Caco-2 (cell line): Measurements from ENCODE around the gene PITPNM2. TPM values are rescaled to one million over a fixed set of nuclear protein-coding genes. Genes with fewer than 3 reads are reported as not detected.

Experiments used
- BruUV-seq: library from RNA; stranded (reverse); fragments of 400-500 nt; replicated peaks from 2 replicates; lab custom pipeline; 2021; lab: Mats Ljungman, UMichigan
- CTCF ChIA-PET: fragments of 300-600 bp; sonication (Branson Sonifier 250); formaldehyde crosslinking; loops from one replicate; lab custom pipeline; 2022; ENCODE audit warnings: antibody characterized with exemption; lab: Charles Lee
- POLR2A ChIA-PET: fragments of 300-600 bp; sonication (Branson Sonifier 250); formaldehyde crosslinking; loops from one replicate; lab custom pipeline; 2022; ENCODE audit warnings: antibody characterized with exemption; lab: Charles Lee
- DNase-seq, 2 experiments: peaks; one replicate each; pipeline versions ENCODE4 v3.0.0 to v3.0.0-alpha.2; 2020 to 2022
- H3K27me3 ChIP-seq: replicated peaks from 2 replicates; pipeline ENCODE4 v1.6.0; 2011; ENCODE audit warnings: low read length; ENCODE audit not compliant: control insufficient read depth, insufficient read depth
- H3K36me3 ChIP-seq: 2 replicates; pipeline ENCODE4 v1.5.1; 2011; ENCODE audit warnings: low read length; ENCODE audit not compliant: control insufficient read depth, insufficient read depth
- H3K4me1 ChIP-seq: fragments of 250-450 bp; sonication (Bioruptor Pico); 2 replicates; pipeline ENCODE4 v1.5.1; 2020; ENCODE audit warnings: mild to moderate bottlenecking
- H3K4me3 ChIP-seq: 2 replicates; pipeline ENCODE4 v1.5.1; 2011; ENCODE audit warnings: low read depth, mild to moderate bottlenecking, control low read depth, low read length
- H3K9me3 ChIP-seq: fragments of 250-450 bp; sonication (Bioruptor Pico); 2 replicates; pipeline ENCODE4 v1.5.1; 2020; ENCODE audit warnings: mild to moderate bottlenecking, moderate library complexity
- H3K27ac Mint-ChIP-seq: one replicate; pipeline ENCODE4 v1.8.0; 2022; ENCODE audit warnings: mixed read lengths; ENCODE audit not compliant: unreplicated experiment
- H3K27me3 Mint-ChIP-seq: one replicate; pipeline ENCODE4 v1.8.0; 2022; ENCODE audit warnings: mixed read lengths; ENCODE audit not compliant: insufficient read depth, unreplicated experiment
- H3K36me3 Mint-ChIP-seq: one replicate; pipeline ENCODE4 v1.8.0; 2022; ENCODE audit warnings: mild to moderate bottlenecking, mixed read lengths; ENCODE audit not compliant: insufficient read depth, unreplicated experiment
- H3K4me1 Mint-ChIP-seq: one replicate; pipeline ENCODE4 v1.8.0; 2022; ENCODE audit warnings: low read depth, mixed read lengths; ENCODE audit not compliant: unreplicated experiment
- H3K4me3 Mint-ChIP-seq: one replicate; pipeline ENCODE4 v1.8.0; 2022; ENCODE audit warnings: mild to moderate bottlenecking, moderate library complexity, mixed read lengths; ENCODE audit not compliant: unreplicated experiment
- H3K9me3 Mint-ChIP-seq: one replicate; pipeline ENCODE4 v1.8.0; 2022; ENCODE audit warnings: mixed read lengths; ENCODE audit not compliant: unreplicated experiment
- intact Hi-C: fragments of 100-400 bp; cut with micrococcal nuclease; formaldehyde crosslinking; loops from one replicate; pipeline ENCODE4 v1.10.0; 2022; ENCODE audit not compliant: unreplicated experiment
- total RNA-seq: library from RNA; stranded (reverse); gene quantifications from 2 replicates; pipeline ENCODE4 v1.2.3, GENCODE V29; 2022
- TF ChIP-seq, protein P1 (sequence below), 2 experiments: fragments of 200-600 bp in 1 of 2; IDR thresholded peaks; 1 replicate in 1 of 2; 2 replicates in 1 of 2; pipeline versions ENCODE4 v1.5.1 to v1.8.0; 2011 to 2022; ENCODE audit warnings: antibody characterized with exemption in 1 of 2, control low read depth in 1 of 2, inconsistent platforms in 1 of 2, low read depth in 1 of 2, low read length in 1 of 2, mild to moderate bottlenecking in 1 of 2, moderate library complexity in 1 of 2; ENCODE audit not compliant: insufficient read depth in 1 of 2, severe bottlenecking in 1 of 2, unreplicated experiment in 1 of 2

Gene PITPNM2
- total RNA-seq, 1 experiment from 2014 or later: 10.6 TPM

DNA sequence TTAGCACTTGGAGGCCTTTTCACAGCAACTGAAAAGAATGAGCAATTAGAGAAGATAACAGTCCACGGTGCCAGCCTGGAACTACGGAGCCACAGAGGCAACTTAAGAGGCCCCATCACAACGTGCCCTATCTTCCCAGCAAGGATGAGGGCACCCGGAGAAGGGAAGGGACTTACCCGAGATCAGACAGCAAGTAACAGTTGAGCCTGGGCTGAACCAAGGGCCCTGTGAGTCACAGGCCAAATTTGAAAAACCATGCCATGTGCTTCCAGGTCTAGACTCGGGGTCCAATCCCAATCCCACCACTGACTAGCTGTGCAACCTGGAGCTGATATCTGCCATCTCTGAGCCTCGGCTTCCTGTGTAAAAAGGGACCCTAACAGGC lies 42.2 kb downstream of the PITPNM2 start:
- ChIA-PET POLR2A (no interaction called here), CTCF (no interaction called here)
- Histone ChIP-seq H3K4me3 (no peak overlapping the region), H3K27me3 (no peaks in the 10 kb centered on the region), H3K9me3 (no peaks in the 10 kb centered on the region), H3K4me1 (no peaks in the 10 kb centered on the region), H3K36me3 (no peaks in the 10 kb centered on the region)
- intact Hi-C loops: no loop called here
- TF ChIP-seq, protein P1, sequence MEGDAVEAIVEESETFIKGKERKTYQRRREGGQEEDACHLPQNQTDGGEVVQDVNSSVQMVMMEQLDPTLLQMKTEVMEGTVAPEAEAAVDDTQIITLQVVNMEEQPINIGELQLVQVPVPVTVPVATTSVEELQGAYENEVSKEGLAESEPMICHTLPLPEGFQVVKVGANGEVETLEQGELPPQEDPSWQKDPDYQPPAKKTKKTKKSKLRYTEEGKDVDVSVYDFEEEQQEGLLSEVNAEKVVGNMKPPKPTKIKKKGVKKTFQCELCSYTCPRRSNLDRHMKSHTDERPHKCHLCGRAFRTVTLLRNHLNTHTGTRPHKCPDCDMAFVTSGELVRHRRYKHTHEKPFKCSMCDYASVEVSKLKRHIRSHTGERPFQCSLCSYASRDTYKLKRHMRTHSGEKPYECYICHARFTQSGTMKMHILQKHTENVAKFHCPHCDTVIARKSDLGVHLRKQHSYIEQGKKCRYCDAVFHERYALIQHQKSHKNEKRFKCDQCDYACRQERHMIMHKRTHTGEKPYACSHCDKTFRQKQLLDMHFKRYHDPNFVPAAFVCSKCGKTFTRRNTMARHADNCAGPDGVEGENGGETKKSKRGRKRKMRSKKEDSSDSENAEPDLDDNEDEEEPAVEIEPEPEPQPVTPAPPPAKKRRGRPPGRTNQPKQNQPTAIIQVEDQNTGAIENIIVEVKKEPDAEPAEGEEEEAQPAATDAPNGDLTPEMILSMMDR (IDR thresholded peaks at IDR 0.05; ENCODE audit: insufficient read depth in 1 of 2, low read depth in 1 of 2, low read length in 1 of 2, severe bottlenecking in 1 of 2, unreplicated experiment in 1 of 2): no peak
- no TSS peak for BruUV-seq
- Mint-ChIP-seq H3K9me3 (no peaks in the 10 kb centered on the region), H3K36me3 (no peaks in the 10 kb centered on the region), H3K27ac (no peak overlapping the region), H3K27me3 (no peaks in the 10 kb centered on the region), H3K4me1 (no peaks in the 10 kb centered on the region), H3K4me3 (no peak overlapping the region)
- DNase-seq: no peak

DNA sequence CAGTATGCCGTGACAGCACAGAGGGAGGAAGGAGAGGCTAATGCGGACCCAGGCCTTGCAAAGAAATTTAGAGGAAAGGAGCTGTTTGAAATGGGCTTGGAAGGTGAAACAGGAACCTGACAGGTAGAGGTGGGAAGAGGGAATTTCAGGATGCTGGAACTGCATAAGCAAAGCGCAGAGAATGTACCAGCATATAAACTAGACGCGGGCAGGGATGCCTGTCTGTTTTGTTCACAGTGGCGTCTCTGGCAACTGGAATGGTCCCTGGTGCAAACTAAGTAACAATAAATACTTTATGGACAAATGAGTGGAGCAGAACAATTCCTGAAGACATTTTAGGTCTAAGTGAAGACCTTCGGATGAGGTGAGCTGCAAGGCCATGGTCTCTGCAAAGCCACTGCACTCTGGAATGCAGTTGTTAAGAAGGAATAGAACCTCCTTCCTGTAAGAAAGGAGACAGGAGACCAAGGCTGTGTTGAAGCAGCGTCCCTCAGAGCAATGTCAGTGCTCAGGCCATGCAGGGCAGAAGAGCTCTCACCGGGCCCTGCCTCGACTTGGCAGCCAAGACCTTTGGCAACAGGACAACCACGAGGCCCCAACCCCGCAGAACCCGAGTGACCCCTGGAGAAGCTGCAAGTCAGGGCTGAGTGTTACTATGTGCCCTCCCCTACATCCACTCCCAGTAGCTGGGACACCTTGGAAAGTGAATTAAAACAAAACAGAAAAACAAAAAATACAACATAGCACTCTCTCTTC lies 42.8 kb downstream of the PITPNM2 start:
- Mint-ChIP-seq H3K36me3 (no peaks in the 10 kb centered on the region), H3K27me3 (no peaks in the 10 kb centered on the region), H3K9me3 (no peaks in the 10 kb centered on the region), H3K27ac (no peak overlapping the region), H3K4me3 (no peak overlapping the region), H3K4me1 (no peaks in the 10 kb centered on the region)
- TF ChIP-seq, protein P1 (IDR thresholded peaks at IDR 0.05; ENCODE audit: insufficient read depth in 1 of 2, low read depth in 1 of 2, low read length in 1 of 2, severe bottlenecking in 1 of 2, unreplicated experiment in 1 of 2): no peak
- Histone ChIP-seq H3K4me3 (no peak overlapping the region), H3K27me3 (no peaks in the 10 kb centered on the region), H3K4me1 (no peaks in the 10 kb centered on the region), H3K36me3 (no peaks in the 10 kb centered on the region), H3K9me3 (no peaks in the 10 kb centered on the region)
- CTCF ChIA-PET: no interaction called here
- DNase-seq: no peak
- no TSS peak for BruUV-seq
- intact Hi-C loops: no loop called here
- POLR2A ChIA-PET: no interaction called here

DNA sequence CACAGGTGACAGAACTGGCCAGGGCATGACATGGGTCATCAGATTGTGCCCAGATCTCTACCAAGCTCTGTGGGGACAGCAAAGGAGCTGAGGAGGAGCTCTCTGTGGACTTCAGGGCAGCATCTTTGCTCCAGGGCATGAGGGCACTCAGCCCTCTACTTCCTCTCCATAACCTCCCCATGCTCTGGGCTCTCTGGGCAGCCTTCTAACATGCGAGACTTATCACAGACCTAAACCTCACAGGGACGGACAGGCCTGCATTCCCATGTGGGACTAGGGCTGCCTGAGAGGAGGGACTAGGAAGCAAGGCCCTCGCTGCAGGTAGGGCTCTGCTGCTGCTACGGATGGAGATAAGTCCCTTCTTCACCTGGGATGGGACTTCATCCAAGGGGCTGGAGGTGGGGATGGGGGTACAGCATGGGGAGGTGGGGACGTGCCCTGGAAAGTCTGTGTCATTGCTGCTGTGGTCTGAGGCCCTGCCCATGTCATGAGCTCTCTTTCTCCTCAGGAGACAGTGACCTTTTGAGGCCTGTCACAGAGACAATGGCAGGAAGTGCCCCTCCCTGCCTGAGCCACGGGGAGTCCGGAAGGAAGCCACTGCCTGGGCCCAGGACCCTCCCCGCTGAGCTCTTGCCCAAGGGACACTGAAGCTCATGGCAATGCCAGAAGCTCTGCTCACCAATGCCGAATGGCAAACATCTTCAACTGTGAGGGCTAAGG lies 44.1 kb downstream of the PITPNM2 start:
- Histone ChIP-seq H3K27me3 (no peaks in the 10 kb centered on the region), H3K4me1 (no peaks in the 10 kb centered on the region), H3K4me3 (no peak overlapping the region), H3K36me3 (no peaks in the 10 kb centered on the region), H3K9me3 (no peaks in the 10 kb centered on the region)
- TF ChIP-seq, protein P1 (IDR thresholded peaks at IDR 0.05; ENCODE audit: insufficient read depth in 1 of 2, low read depth in 1 of 2, low read length in 1 of 2, severe bottlenecking in 1 of 2, unreplicated experiment in 1 of 2): no peak
- DNase-seq: no peak
- CTCF ChIA-PET: no interaction called here
- intact Hi-C loops: no loop called here
- BruUV-seq: no TSS peak
- Mint-ChIP-seq H3K36me3 (no peaks in the 10 kb centered on the region), H3K4me3 (no peak overlapping the region), H3K4me1 (no peaks in the 10 kb centered on the region), H3K27me3 (no peaks in the 10 kb centered on the region), H3K9me3 (no peaks in the 10 kb centered on the region), H3K27ac (no peak overlapping the region)
- POLR2A ChIA-PET: no interaction called here
